DND-41 (cell line): ENCODE data around the gene DSCAML1.

Source experiments
- CTCF ChIP-seq: IDR thresholded peaks from 2 replicates; pipeline ENCODE4 v1.5.1; 2012; ENCODE audit warnings: borderline replicate concordance, low read length, moderate library complexity, mild to moderate bottlenecking; ENCODE audit not compliant: poor library complexity, severe bottlenecking; ENCODE audit errors: extremely low read depth
- EZH2 ChIP-seq: IDR thresholded peaks from 3 replicates; pipeline ENCODE4 v1.6.1; 2012; ENCODE audit warnings: borderline replicate concordance, low read depth, mild to moderate bottlenecking, moderate library complexity, low read length, inconsistent platforms; ENCODE audit not compliant: severe bottlenecking

GRCh38 chr11:117478926-117479325, 318.1 kb downstream of the DSCAML1 start:
- TF ChIP-seq CTCF: no peak
- no peak for TF ChIP-seq EZH2
